ENCODE data around the gene VIT.

The VIT gene

GRCh38 chr2:36696533-36696932 is at the start of gene VIT:
TSS of gene VIT (plus strand) at chr2:36696707. CDS start at chr2:36716371, 19,664 bp downstream.
- peak within 1 kb of the TSS; percentile 20 for H3K4me3 ChIP-seq (ENCODE audit: control insufficient read depth, low read depth, low read length)
- TF ChIP-seq, protein P1, sequence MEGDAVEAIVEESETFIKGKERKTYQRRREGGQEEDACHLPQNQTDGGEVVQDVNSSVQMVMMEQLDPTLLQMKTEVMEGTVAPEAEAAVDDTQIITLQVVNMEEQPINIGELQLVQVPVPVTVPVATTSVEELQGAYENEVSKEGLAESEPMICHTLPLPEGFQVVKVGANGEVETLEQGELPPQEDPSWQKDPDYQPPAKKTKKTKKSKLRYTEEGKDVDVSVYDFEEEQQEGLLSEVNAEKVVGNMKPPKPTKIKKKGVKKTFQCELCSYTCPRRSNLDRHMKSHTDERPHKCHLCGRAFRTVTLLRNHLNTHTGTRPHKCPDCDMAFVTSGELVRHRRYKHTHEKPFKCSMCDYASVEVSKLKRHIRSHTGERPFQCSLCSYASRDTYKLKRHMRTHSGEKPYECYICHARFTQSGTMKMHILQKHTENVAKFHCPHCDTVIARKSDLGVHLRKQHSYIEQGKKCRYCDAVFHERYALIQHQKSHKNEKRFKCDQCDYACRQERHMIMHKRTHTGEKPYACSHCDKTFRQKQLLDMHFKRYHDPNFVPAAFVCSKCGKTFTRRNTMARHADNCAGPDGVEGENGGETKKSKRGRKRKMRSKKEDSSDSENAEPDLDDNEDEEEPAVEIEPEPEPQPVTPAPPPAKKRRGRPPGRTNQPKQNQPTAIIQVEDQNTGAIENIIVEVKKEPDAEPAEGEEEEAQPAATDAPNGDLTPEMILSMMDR (IDR thresholded peaks at IDR 0.05; ENCODE audit: control insufficient read depth, insufficient read depth, low read depth, low read length, missing control alignments), result no peak
- no peak for DNase-seq (ENCODE audit: low read depth)

GRCh38 chr2:36650031-36650829 is 46.3 kb upstream of the VIT start:
- peak; percentile 13 for DNase-seq (ENCODE audit: low read depth)
- no peak overlapping the region for H3K4me3 ChIP-seq (ENCODE audit: control insufficient read depth, low read depth, low read length)

GRCh38 chr2:36653155-36653554 is 43.4 kb upstream of the VIT start:
- no peak overlapping the region for H3K4me3 ChIP-seq (ENCODE audit: control insufficient read depth, low read depth, low read length)

More at GRCh38 chr2:36650031-36650829, 46.3 kb upstream of the VIT start:
- TF ChIP-seq, protein P1 (IDR thresholded peaks at IDR 0.05; ENCODE audit: control insufficient read depth, insufficient read depth, low read depth, low read length, missing control alignments), result no peak

GRCh38 chr2:36653967-36654694 is 42.4 kb upstream of the VIT start:
- TF ChIP-seq, protein P1 (IDR thresholded peaks at IDR 0.05; ENCODE audit: control insufficient read depth, insufficient read depth, low read depth, low read length, missing control alignments), result no peak
- DNase-seq (ENCODE audit: low read depth), result no peak
- no peak overlapping the region for H3K4me3 ChIP-seq (ENCODE audit: control insufficient read depth, low read depth, low read length)

More at GRCh38 chr2:36653155-36653554, 43.4 kb upstream of the VIT start:
- no peak for DNase-seq (ENCODE audit: low read depth)
- TF ChIP-seq, protein P1 (IDR thresholded peaks at IDR 0.05; ENCODE audit: control insufficient read depth, insufficient read depth, low read depth, low read length, missing control alignments), result no peak

GRCh38 chr2:36655453-36655852 is 41.1 kb upstream of the VIT start:
- DNase-seq (ENCODE audit: low read depth), result peak; percentile 85
- TF ChIP-seq, protein P1 (IDR thresholded peaks at IDR 0.05; ENCODE audit: control insufficient read depth, insufficient read depth, low read depth, low read length, missing control alignments), result no peak
- H3K4me3 ChIP-seq (ENCODE audit: control insufficient read depth, low read depth, low read length), result no peak overlapping the region

DNA sequence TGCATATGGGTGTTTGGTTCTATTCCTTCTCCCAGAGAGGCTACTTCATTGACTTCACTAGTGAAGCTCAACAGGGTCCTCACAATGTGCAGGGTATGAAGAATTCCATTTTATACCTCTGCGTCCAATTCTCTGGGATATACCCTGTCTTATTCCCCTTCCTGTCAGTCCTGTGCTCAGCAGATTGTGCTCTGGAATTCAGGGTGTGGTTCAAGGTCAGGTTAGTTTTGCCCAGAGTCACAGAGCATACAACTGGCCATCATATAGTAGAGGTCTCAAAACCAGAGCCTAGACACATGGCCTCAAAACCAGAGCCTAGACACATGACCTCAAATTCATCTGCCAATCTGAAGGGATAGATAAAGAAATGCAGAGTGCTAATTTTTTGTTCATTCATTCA is 38.8 kb upstream of the VIT start:
- H3K4me3 ChIP-seq (ENCODE audit: control insufficient read depth, low read depth, low read length), result no peak overlapping the region
- TF ChIP-seq, protein P1 (IDR thresholded peaks at IDR 0.05; ENCODE audit: control insufficient read depth, insufficient read depth, low read depth, low read length, missing control alignments), result no peak
- DNase-seq (ENCODE audit: low read depth), result no peak

Measured in AG09309 (cell line).